Measurements from ENCODE around the gene ATL1. TPM values are rescaled to one million over a fixed set of nuclear protein-coding genes. Genes with fewer than 3 reads are reported as not detected.
A peak's percentile ranks its signal among the peaks of the same experiment; 100 is the strongest.
"Not testable (repeated sequence)": the region's sequence is repeated elsewhere in the genome, so short reads cannot be mapped to it uniquely, and the experiment has no call there.

The ATL1 gene
- total RNA-seq, 2 donors from 2014 or later = 0.88 to 1.7 TPM

GRCh38 chr14:50658203-50658602 lies 98.3 kb downstream of the ATL1 start:
- H3K9me3 ChIP-seq (ENCODE audit: control insufficient read depth, low read length) = peaks cover 20% of the 10 kb centered on the region
- no peak overlapping the region for H3K27ac ChIP-seq (ENCODE audit: low read depth, low read length)

GRCh38 chr14:50659327-50659974 lies 99.5 kb downstream of the ATL1 start:
- Histone ChIP-seq H3K27ac (ENCODE audit: low read depth, low read length) (no peak overlapping the region), H3K9me3 (ENCODE audit: control insufficient read depth, low read length) (peaks cover 20% of the 10 kb centered on the region), H3K9ac (ENCODE audit: extremely low read depth, low read length, poor library complexity, severe bottlenecking) (no peak overlapping the region), H3K4me3 (ENCODE audit: low read length) (no peak overlapping the region), H3K36me3 (ENCODE audit: control insufficient read depth, insufficient read depth, low read length) (peaks cover 35% of the 10 kb centered on the region), H3K4me1 (ENCODE audit: control insufficient read depth, insufficient read depth, low read length) (peaks cover 8% of the 10 kb centered on the region), H3K27me3 (ENCODE audit: control insufficient read depth, insufficient read depth, low read length, poor library complexity, severe bottlenecking) (no peaks in the 10 kb centered on the region)
- Mint-ChIP-seq H3K27me3 (ENCODE audit: insufficient read depth) (no peaks in the 10 kb centered on the region), H3K9me3 (peaks cover 15% of the 10 kb centered on the region), H3K4me1 (peaks cover 21% of the 10 kb centered on the region), H3K27ac (no peak overlapping the region), H3K36me3 (ENCODE audit: low read depth) (peaks cover 50% of the 10 kb centered on the region), H3K4me3 (no peak overlapping the region)
- WGBS, 2 experiments (ENCODE audit: insufficient coverage in 1 of 2, insufficient read length in 1 of 2) = 87 to 93% methylated on average over 5 to 6 of the region's 6 CpGs
- no peak for DNase-seq
- TF ChIP-seq CTCF (conservative IDR thresholded peaks at IDR 0.05) = no peak

More at GRCh38 chr14:50658203-50658602, 98.3 kb downstream of the ATL1 start:
- Mint-ChIP-seq H3K27ac (peak overlapping the region; percentile 77), H3K4me3 (no peak overlapping the region), H3K9me3 (peaks cover 15% of the 10 kb centered on the region), H3K27me3 (ENCODE audit: insufficient read depth) (no peaks in the 10 kb centered on the region), H3K4me1 (peaks cover 18% of the 10 kb centered on the region), H3K36me3 (ENCODE audit: low read depth) (peaks cover 43% of the 10 kb centered on the region)
- no peaks in the 10 kb centered on the region for H3K27me3 ChIP-seq (ENCODE audit: control insufficient read depth, insufficient read depth, low read length, poor library complexity, severe bottlenecking)
- H3K36me3 ChIP-seq (ENCODE audit: control insufficient read depth, insufficient read depth, low read length) = peaks cover 26% of the 10 kb centered on the region
- 27 to 42% methylated on average over 6 of the region's 6 CpGs for WGBS, 2 experiments (ENCODE audit: insufficient coverage in 1 of 2, insufficient read length in 1 of 2)
- no peak for TF ChIP-seq CTCF (conservative IDR thresholded peaks at IDR 0.05)
- DNase-seq = no peak
- H3K4me1 ChIP-seq (ENCODE audit: control insufficient read depth, insufficient read depth, low read length) = peaks cover 8% of the 10 kb centered on the region
- H3K9ac ChIP-seq (ENCODE audit: extremely low read depth, low read length, poor library complexity, severe bottlenecking) = no peak overlapping the region
- no peak overlapping the region for H3K4me3 ChIP-seq (ENCODE audit: low read length)

- H3K27ac Mint-ChIP-seq; H3K27me3 ChIP-seq (ENCODE audit: control insufficient read depth, insufficient read depth, low read length, poor library complexity, severe bottlenecking); DNase-seq; H3K4me3 Mint-ChIP-seq; H3K27ac ChIP-seq (ENCODE audit: low read depth, low read length); H3K27me3 Mint-ChIP-seq (ENCODE audit: insufficient read depth); H3K9ac ChIP-seq (ENCODE audit: extremely low read depth, low read length, poor library complexity, severe bottlenecking); H3K4me1 ChIP-seq (ENCODE audit: control insufficient read depth, insufficient read depth, low read length): not testable (repeated sequence)
- Histone ChIP-seq H3K9me3 (ENCODE audit: control insufficient read depth, low read length) (peaks cover 20% of the 10 kb centered on the region), H3K36me3 (ENCODE audit: control insufficient read depth, insufficient read depth, low read length) (peaks cover 39% of the 10 kb centered on the region), H3K4me3 (ENCODE audit: low read length) (peak overlapping the region; percentile 44)
- Mint-ChIP-seq H3K36me3 (ENCODE audit: low read depth) (peaks cover 44% of the 10 kb centered on the region), H3K4me1 (peaks cover 16% of the 10 kb centered on the region), H3K9me3 (peaks cover 15% of the 10 kb centered on the region)
- 93 to 96% methylated on average over 2 of the region's 2 CpGs for WGBS, 2 experiments (ENCODE audit: insufficient coverage in 1 of 2, insufficient read length in 1 of 2)
These were observed 104.6 kb downstream of the ATL1 start for GRCh38 chr14:50664579-50664978.

GRCh38 chr14:50665300-50665699 lies 105.4 kb downstream of the ATL1 start:
- Mint-ChIP-seq H3K4me3 (peak overlapping the region; percentile 21), H3K4me1 (peaks cover 16% of the 10 kb centered on the region), H3K36me3 (ENCODE audit: low read depth) (peaks cover 37% of the 10 kb centered on the region), H3K9me3 (peaks cover 11% of the 10 kb centered on the region)
- H3K27ac Mint-ChIP-seq; H3K4me1 ChIP-seq (ENCODE audit: control insufficient read depth, insufficient read depth, low read length); H3K27me3 ChIP-seq (ENCODE audit: control insufficient read depth, insufficient read depth, low read length, poor library complexity, severe bottlenecking); H3K9ac ChIP-seq (ENCODE audit: extremely low read depth, low read length, poor library complexity, severe bottlenecking); H3K27ac ChIP-seq (ENCODE audit: low read depth, low read length); H3K27me3 Mint-ChIP-seq (ENCODE audit: insufficient read depth); DNase-seq: not testable (repeated sequence)
- Histone ChIP-seq H3K36me3 (ENCODE audit: control insufficient read depth, insufficient read depth, low read length) (peaks cover 35% of the 10 kb centered on the region), H3K9me3 (ENCODE audit: control insufficient read depth, low read length) (peaks cover 17% of the 10 kb centered on the region), H3K4me3 (ENCODE audit: low read length) (peak overlapping the region; percentile 99)
- WGBS, 2 experiments (ENCODE audit: insufficient coverage in 1 of 2, insufficient read length in 1 of 2) = 99 to 100% methylated on average over 1 to 4 of the region's 5 CpGs
